ENCODE measurements around the gene NUDT19. TPM values are rescaled to one million over a fixed set of nuclear protein-coding genes. Genes with fewer than 3 reads are reported as not detected.

Gene NUDT19
- total and polyA plus RNA-seq, 9 of the 15 experiments (the other 6 are each of a cell fraction or from before 2014, with no cell fraction given): 9.6 to 38.6 (median 14.4) TPM

DNA sequence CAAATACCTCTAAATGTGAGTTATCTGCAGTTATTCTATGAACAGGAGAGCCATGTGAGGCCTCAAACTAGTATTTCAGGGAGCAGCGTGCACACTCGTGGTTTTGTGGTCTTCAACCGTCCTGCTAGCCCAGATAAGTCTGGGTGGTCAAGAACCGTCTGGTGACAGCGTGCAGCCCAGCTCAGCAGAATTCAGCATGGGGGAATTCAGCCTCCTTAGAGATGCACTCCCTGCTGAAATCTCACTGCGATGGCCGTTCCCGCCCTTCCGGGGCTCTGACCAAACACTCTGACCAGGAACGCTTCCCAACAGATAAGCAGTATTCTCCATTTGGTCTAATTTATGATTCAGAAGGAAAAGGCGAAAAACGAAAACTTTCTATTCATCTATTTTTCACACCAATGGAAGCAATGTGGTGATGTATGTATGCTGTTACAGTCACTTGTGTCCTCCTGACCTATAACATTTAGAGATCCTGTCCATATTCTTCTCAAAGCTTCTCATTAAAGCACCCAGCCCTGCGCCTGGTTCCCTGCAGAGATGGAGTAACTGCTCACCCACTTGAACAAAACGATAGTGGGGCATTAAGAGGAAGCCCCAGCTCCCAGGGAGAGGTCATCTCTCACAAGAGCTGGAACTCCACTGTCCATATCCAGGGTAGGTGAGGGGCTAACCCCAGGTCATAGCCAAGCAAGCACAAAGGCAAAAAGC, 19.6 kb upstream of the NUDT19 start:
- CTCF ChIA-PET (ENCODE audit: low intra/inter-chr PET ratio): no interaction called here
- Histone ChIP-seq H3K79me2 (ENCODE audit: control insufficient read depth, insufficient read depth, low read length) (peaks cover 79% of the 10 kb centered on the region), H3K36me3 (ENCODE audit: control insufficient read depth, insufficient read depth, low read length) (peaks cover 33% of the 10 kb centered on the region), H3K9me1 (ENCODE audit: control insufficient read depth, insufficient read depth, low read length) (peaks cover 5% of the 10 kb centered on the region), H3K27me3 (ENCODE audit: control insufficient read depth in 2 of 2, insufficient read depth in 2 of 2, low read length in 2 of 2) (no peaks in the 10 kb centered on the region), H3K9ac (ENCODE audit: insufficient read depth in 1 of 2, low read depth in 2 of 2, low read length in 2 of 2) (peak overlapping the region; percentile 36 to 90; a peak in 3 of 4 replicates), H2AFZ (ENCODE audit: low read depth, low read length) (no peak overlapping the region), H3K9me3 (replicated peaks; ENCODE audit: control insufficient read depth, insufficient read depth, low read depth, low read length) (no peaks in the 10 kb centered on the region; the same call in 1 of the 2 replicates), H4K20me1 (replicated peaks; ENCODE audit: control insufficient read depth, insufficient read depth, low read length) (peaks cover 2% of the 10 kb centered on the region; the same call in 1 of the 2 replicates), H3K4me1 (replicated peaks in 1 of 2; ENCODE audit: control insufficient read depth in 2 of 2, insufficient read depth in 2 of 2, low read length in 2 of 2) (peaks cover 57 to 74% of the 10 kb centered on the region in 2 experiments), H3K27ac (ENCODE audit: extremely low read depth, low read depth, low read length) (peak overlapping the region; percentile 63), H3K4me3 (peak overlapping the region; percentile 7; the same call in 1 of the 2 replicates), H3K4me2 (ENCODE audit: insufficient read depth, low read length) (peak overlapping the region; percentile 91)
- POLR2A ChIA-PET: interaction anchor here (0.6 to 1.8 kb wide), 3 partner anchors 18 to 72 kb away, joined by 3 to 6 read pairs (median 5); no protein-coding TSS in a partner anchor
- in situ Hi-C loops (cut with MboI) (no loop called here), intact Hi-C loops (cut with micrococcal nuclease) (loop anchor here (1.0 to 5.0 kb wide), 3 partner anchors 44 to 90 kb away; partner anchors contain the start of gene PDCD5)
- no TSS peak for BruUV-seq (replicated peaks)
- peak; percentile 57 for ATAC-seq
- WGBS (ENCODE audit: insufficient coverage, low coverage, missing lambda C conversion rate): under 1% methylated on average over 14 of the region's 14 CpGs
- DNase-seq (ENCODE audit: extremely low read depth in 1 of 4, low spot score in 3 of 4): peak in 3 of 4 experiments; percentile 26 to 95 (median 79)
- peak; percentile 98 for FAIRE-seq
- TF ChIP-seq JUND (IDR thresholded peaks at IDR 0.05; ENCODE audit: borderline replicate concordance, low read depth, low read length) (peak; percentile 72), JUND (tag; IDR thresholded peaks at IDR 0.05; ENCODE audit: borderline replicate concordance, low read depth, low read length) (peak; percentile 2; the same call in 1 of the 3 replicates), SUPT5H (IDR thresholded peaks at IDR 0.05) (no peak), SRSF7 (optimal IDR thresholded peaks at IDR 0.05; ENCODE audit: low read depth, low read length) (no peak), NELFE (IDR thresholded peaks at IDR 0.05; ENCODE audit: insufficient read depth, insufficient read length) (no peak), SMARCA4 (IDR thresholded peaks at IDR 0.05) (peak; percentile 83), ARNT (IDR thresholded peaks at IDR 0.05) (peak in 1 of 2 experiments; percentile 52; a peak in 1 of 4 replicates), ZNF197 (CRISPR knock-in tag; IDR thresholded peaks at IDR 0.05; ENCODE audit: low read depth) (peak; percentile 64; the same call in 1 of the 2 replicates), ZNF76 (CRISPR knock-in tag; IDR thresholded peaks at IDR 0.05; ENCODE audit: borderline replicate concordance) (no peak), CBFB (CRISPR knock-in tag; IDR thresholded peaks at IDR 0.05) (peak; percentile 92; the same call in 1 of the 2 replicates), TFAM (CRISPR knock-in tag; conservative IDR thresholded peaks at IDR 0.05) (no peak), FOSL1 (tag; conservative IDR thresholded peaks at IDR 0.05) (peak; percentile 52; the same call in 1 of the 2 replicates), ETV1 (tag; conservative IDR thresholded peaks at IDR 0.05; ENCODE audit: low read depth) (peak; percentile 65), NCOR1 (IDR thresholded peaks at IDR 0.05) (peak; percentile 88), HDAC1 (IDR thresholded peaks at IDR 0.05) (peak in 1 of 2 experiments; percentile 85; a peak in 2 of 4 replicates), XRCC4 (IDR thresholded peaks at IDR 0.05; ENCODE audit: extremely low read depth, insufficient read depth, insufficient read length) (no peak), HNRNPUL1 (IDR thresholded peaks at IDR 0.05; ENCODE audit: low read length) (no peak), TCF7 (IDR thresholded peaks at IDR 0.05; ENCODE audit: borderline replicate concordance) (no peak), HMG20A (CRISPR knock-in tag; conservative IDR thresholded peaks at IDR 0.05) (no peak)
- TF ChIP-seq, protein P1, sequence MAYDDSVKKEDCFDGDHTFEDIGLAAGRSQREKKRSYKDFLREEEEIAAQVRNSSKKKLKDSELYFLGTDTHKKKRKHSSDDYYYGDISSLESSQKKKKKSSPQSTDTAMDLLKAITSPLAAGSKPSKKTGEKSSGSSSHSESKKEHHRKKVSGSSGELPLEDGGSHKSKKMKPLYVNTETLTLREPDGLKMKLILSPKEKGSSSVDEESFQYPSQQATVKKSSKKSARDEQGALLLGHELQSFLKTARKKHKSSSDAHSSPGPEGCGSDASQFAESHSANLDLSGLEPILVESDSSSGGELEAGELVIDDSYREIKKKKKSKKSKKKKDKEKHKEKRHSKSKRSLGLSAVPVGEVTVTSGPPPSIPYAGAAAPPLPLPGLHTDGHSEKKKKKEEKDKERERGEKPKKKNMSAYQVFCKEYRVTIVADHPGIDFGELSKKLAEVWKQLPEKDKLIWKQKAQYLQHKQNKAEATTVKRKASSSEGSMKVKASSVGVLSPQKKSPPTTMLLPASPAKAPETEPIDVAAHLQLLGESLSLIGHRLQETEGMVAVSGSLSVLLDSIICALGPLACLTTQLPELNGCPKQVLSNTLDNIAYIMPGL (CRISPR knock-in tag; IDR thresholded peaks at IDR 0.05): no peak
- TF ChIP-seq, protein P2, sequence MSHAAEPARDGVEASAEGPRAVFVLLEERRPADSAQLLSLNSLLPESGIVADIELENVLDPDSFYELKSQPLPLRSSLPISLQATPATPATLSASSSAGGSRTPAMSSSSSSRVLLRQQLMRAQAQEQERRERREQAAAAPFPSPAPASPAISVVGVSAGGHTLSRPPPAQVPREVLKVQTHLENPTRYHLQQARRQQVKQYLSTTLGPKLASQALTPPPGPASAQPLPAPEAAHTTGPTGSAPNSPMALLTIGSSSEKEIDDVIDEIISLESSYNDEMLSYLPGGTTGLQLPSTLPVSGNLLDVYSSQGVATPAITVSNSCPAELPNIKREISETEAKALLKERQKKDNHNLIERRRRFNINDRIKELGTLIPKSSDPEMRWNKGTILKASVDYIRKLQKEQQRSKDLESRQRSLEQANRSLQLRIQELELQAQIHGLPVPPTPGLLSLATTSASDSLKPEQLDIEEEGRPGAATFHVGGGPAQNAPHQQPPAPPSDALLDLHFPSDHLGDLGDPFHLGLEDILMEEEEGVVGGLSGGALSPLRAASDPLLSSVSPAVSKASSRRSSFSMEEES (CRISPR knock-in tag; IDR thresholded peaks at IDR 0.05): no peak

All from K562 (cell line).